RWPE2 (cell line): ENCODE measurements around the gene CLCN6.

Experiments
- ATAC-seq: fragments of 200-7000 bp; cut with Tn5 transposase; 3 replicates; pipeline ENCODE4 v1.9.1; 2021; ENCODE audit warnings: low read depth
- DNase-seq: peaks from one replicate; pipeline ENCODE4 v3.0.0-alpha.2; 2020; ENCODE audit warnings: low spot score
- H3K27ac ChIP-seq: fragments of 450-650 bp; 2 replicates; pipeline ENCODE4 v1.5.1; 2017; ENCODE audit warnings: mild to moderate bottlenecking; ENCODE audit not compliant: poor library complexity, severe bottlenecking
- H3K27me3 ChIP-seq: fragments of 250-450 bp; sonication (Bioruptor Pico); 2 replicates; pipeline ENCODE4 v1.5.1; 2021; ENCODE audit warnings: mild to moderate bottlenecking, moderate library complexity; ENCODE audit not compliant: insufficient read depth, poor library complexity, severe bottlenecking
- H3K36me3 ChIP-seq: fragments of 250-450 bp; sonication (Bioruptor Pico); 2 replicates; pipeline ENCODE4 v1.5.1; 2020; ENCODE audit warnings: low read depth, mild to moderate bottlenecking, moderate library complexity
- H3K4me1 ChIP-seq: fragments of 250-450 bp; sonication (Bioruptor Pico); 2 replicates; pipeline ENCODE4 v1.5.1; 2021; ENCODE audit warnings: mild to moderate bottlenecking, moderate library complexity; ENCODE audit not compliant: insufficient read depth, poor library complexity, severe bottlenecking
- H3K4me3 ChIP-seq: fragments of 250-450 bp; sonication (Bioruptor Pico); 2 replicates; pipeline ENCODE4 v1.5.1; 2021; ENCODE audit warnings: mild to moderate bottlenecking, moderate library complexity; ENCODE audit not compliant: severe bottlenecking
- H3K9me3 ChIP-seq: fragments of 250-450 bp; sonication (Bioruptor Pico); 2 replicates; pipeline ENCODE4 v1.5.1; 2021; ENCODE audit warnings: mild to moderate bottlenecking, moderate library complexity; ENCODE audit not compliant: severe bottlenecking
- CTCF ChIP-seq: fragments of 450-650 bp; IDR thresholded peaks from one replicate; pipeline ENCODE4 v1.5.1; 2017; ENCODE audit warnings: mild to moderate bottlenecking, moderate library complexity; ENCODE audit not compliant: poor library complexity, severe bottlenecking

The CLCN6 gene

GRCh38 chr1:11767922-11768704, 37.9 kb upstream of the CLCN6 start:
- Histone ChIP-seq H3K27me3 (no peaks in the 10 kb centered on the region), H3K4me3 (no peak overlapping the region), H3K27ac (no peak overlapping the region), H3K4me1 (no peaks in the 10 kb centered on the region), H3K9me3 (no peaks in the 10 kb centered on the region), H3K36me3 (no peaks in the 10 kb centered on the region)
- no peak for TF ChIP-seq CTCF
- DNase-seq (no peak), ATAC-seq (no peak)

GRCh38 chr1:11768821-11769220, 37.2 kb upstream of the CLCN6 start:
- Histone ChIP-seq H3K27me3 (no peaks in the 10 kb centered on the region), H3K36me3 (no peaks in the 10 kb centered on the region), H3K4me1 (no peaks in the 10 kb centered on the region), H3K27ac (no peak overlapping the region), H3K9me3 (no peaks in the 10 kb centered on the region), H3K4me3 (no peak overlapping the region)
- no peak for ATAC-seq
- DNase-seq = no peak
- TF ChIP-seq CTCF = no peak

- H3K4me3 ChIP-seq = no peak overlapping the region
- no peak for TF ChIP-seq CTCF
- H3K9me3 ChIP-seq = no peaks in the 10 kb centered on the region
- DNase-seq (no peak), ATAC-seq (no peak)
- H3K36me3 ChIP-seq = no peaks in the 10 kb centered on the region
- H3K27ac ChIP-seq = no peak overlapping the region
- no peaks in the 10 kb centered on the region for H3K4me1 ChIP-seq
- H3K27me3 ChIP-seq = no peaks in the 10 kb centered on the region
Observed at GRCh38 chr1:11769274-11769673, 36.7 kb upstream of the CLCN6 start.

- Histone ChIP-seq H3K9me3 (no peaks in the 10 kb centered on the region), H3K36me3 (no peaks in the 10 kb centered on the region), H3K4me3 (no peak overlapping the region), H3K27ac (no peak overlapping the region), H3K27me3 (no peaks in the 10 kb centered on the region), H3K4me1 (no peaks in the 10 kb centered on the region)
- DNase-seq (no peak), ATAC-seq (no peak)
- no peak for TF ChIP-seq CTCF
Observed at GRCh38 chr1:11770011-11770410, 36.0 kb upstream of the CLCN6 start.

- no peak overlapping the region for H3K4me3 ChIP-seq
- no peak for DNase-seq
- no peak overlapping the region for H3K27ac ChIP-seq
- H3K27me3 ChIP-seq = no peaks in the 10 kb centered on the region
- H3K9me3 ChIP-seq = no peaks in the 10 kb centered on the region
- TF ChIP-seq CTCF = no peak
- no peaks in the 10 kb centered on the region for H3K4me1 ChIP-seq
- H3K36me3 ChIP-seq = no peaks in the 10 kb centered on the region
- no peak for ATAC-seq
Observed at GRCh38 chr1:11771481-11772043, 34.4 kb upstream of the CLCN6 start.
